ENCODE measurements around the gene ZFPM1. TPM values are rescaled to one million over a fixed set of nuclear protein-coding genes. Genes with fewer than 3 reads are reported as not detected.
"Not testable (repeated sequence)": the region's sequence is repeated elsewhere in the genome, so short reads cannot be mapped to it uniquely, and the experiment has no call there.

The ZFPM1 gene
- total RNA-seq, 1 experiment from 2014 or later, result 1.1 TPM

GRCh38 chr16:88514526-88515232, 61.6 kb downstream of the ZFPM1 start:
- H3K27me3 ChIP-seq (ENCODE audit: control insufficient read depth, insufficient read depth, low read length), result no peaks in the 10 kb centered on the region
- H3K4me3 ChIP-seq (ENCODE audit: insufficient read depth, low read depth, low read length), result no peak overlapping the region
- H3K36me3 ChIP-seq (replicated peaks; ENCODE audit: control insufficient read depth, insufficient read depth, low read length), result no peaks in the 10 kb centered on the region
- no peak for DNase-seq

GRCh38 chr16:88515371-88515770, 62.3 kb downstream of the ZFPM1 start:
- no peaks in the 10 kb centered on the region for H3K36me3 ChIP-seq (replicated peaks; ENCODE audit: control insufficient read depth, insufficient read depth, low read length)
- no peak overlapping the region for H3K4me3 ChIP-seq (ENCODE audit: insufficient read depth, low read depth, low read length)
- no peak for DNase-seq
- H3K27me3 ChIP-seq (ENCODE audit: control insufficient read depth, insufficient read depth, low read length), result no peaks in the 10 kb centered on the region

- no peak overlapping the region for H3K4me3 ChIP-seq (ENCODE audit: insufficient read depth, low read depth, low read length)
- no peak for DNase-seq
- H3K27me3 ChIP-seq (ENCODE audit: control insufficient read depth, insufficient read depth, low read length), result no peaks in the 10 kb centered on the region
- H3K36me3 ChIP-seq (replicated peaks; ENCODE audit: control insufficient read depth, insufficient read depth, low read length), result no peaks in the 10 kb centered on the region
Measured at GRCh38 chr16:88515925-88516594, 63.0 kb downstream of the ZFPM1 start.

GRCh38 chr16:88516601-88517061, 63.6 kb downstream of the ZFPM1 start:
- no peaks in the 10 kb centered on the region for H3K27me3 ChIP-seq (ENCODE audit: control insufficient read depth, insufficient read depth, low read length)
- no peak for DNase-seq
- H3K4me3 ChIP-seq (ENCODE audit: insufficient read depth, low read depth, low read length), result no peak overlapping the region
- no peaks in the 10 kb centered on the region for H3K36me3 ChIP-seq (replicated peaks; ENCODE audit: control insufficient read depth, insufficient read depth, low read length)

- H3K27me3 ChIP-seq (ENCODE audit: control insufficient read depth, insufficient read depth, low read length); H3K4me3 ChIP-seq (ENCODE audit: insufficient read depth, low read depth, low read length); H3K36me3 ChIP-seq (replicated peaks; ENCODE audit: control insufficient read depth, insufficient read depth, low read length); DNase-seq: not testable (repeated sequence)
Measured at GRCh38 chr16:88517208-88517774, 64.2 kb downstream of the ZFPM1 start.

- not testable (repeated sequence) for H3K27me3 ChIP-seq (ENCODE audit: control insufficient read depth, insufficient read depth, low read length); DNase-seq; H3K36me3 ChIP-seq (replicated peaks; ENCODE audit: control insufficient read depth, insufficient read depth, low read length); H3K4me3 ChIP-seq (ENCODE audit: insufficient read depth, low read depth, low read length)
Measured at GRCh38 chr16:88518411-88519111, 65.5 kb downstream of the ZFPM1 start.

- no peaks in the 10 kb centered on the region for H3K36me3 ChIP-seq (replicated peaks; ENCODE audit: control insufficient read depth, insufficient read depth, low read length)
- no peak for DNase-seq
- H3K4me3 ChIP-seq (ENCODE audit: insufficient read depth, low read depth, low read length), result no peak overlapping the region
- H3K27me3 ChIP-seq (ENCODE audit: control insufficient read depth, insufficient read depth, low read length), result no peaks in the 10 kb centered on the region
Measured at GRCh38 chr16:88519240-88519639, 66.2 kb downstream of the ZFPM1 start.

GRCh38 chr16:88519938-88520653, 67.0 kb downstream of the ZFPM1 start:
- H3K4me3 ChIP-seq (ENCODE audit: insufficient read depth, low read depth, low read length), result no peak overlapping the region
- H3K36me3 ChIP-seq (replicated peaks; ENCODE audit: control insufficient read depth, insufficient read depth, low read length), result no peaks in the 10 kb centered on the region
- no peaks in the 10 kb centered on the region for H3K27me3 ChIP-seq (ENCODE audit: control insufficient read depth, insufficient read depth, low read length)
- DNase-seq, result no peak

- Histone ChIP-seq H3K4me3 (ENCODE audit: insufficient read depth, low read depth, low read length) (no peak overlapping the region), H3K27me3 (ENCODE audit: control insufficient read depth, insufficient read depth, low read length) (no peaks in the 10 kb centered on the region), H3K36me3 (replicated peaks; ENCODE audit: control insufficient read depth, insufficient read depth, low read length) (no peaks in the 10 kb centered on the region)
- DNase-seq, result no peak
Measured at GRCh38 chr16:88521674-88522073, 68.6 kb downstream of the ZFPM1 start.

- H3K27me3 ChIP-seq (ENCODE audit: control insufficient read depth, insufficient read depth, low read length), result no peaks in the 10 kb centered on the region
- no peak for DNase-seq
- H3K36me3 ChIP-seq (replicated peaks; ENCODE audit: control insufficient read depth, insufficient read depth, low read length), result no peaks in the 10 kb centered on the region
- H3K4me3 ChIP-seq (ENCODE audit: insufficient read depth, low read depth, low read length), result no peak overlapping the region
Measured at GRCh38 chr16:88522276-88522949, 69.3 kb downstream of the ZFPM1 start.

GRCh38 chr16:88523309-88524161, 70.5 kb downstream of the ZFPM1 start:
- DNase-seq, result no peak
- H3K4me3 ChIP-seq (ENCODE audit: insufficient read depth, low read depth, low read length), result no peak overlapping the region
- no peaks in the 10 kb centered on the region for H3K27me3 ChIP-seq (ENCODE audit: control insufficient read depth, insufficient read depth, low read length)
- H3K36me3 ChIP-seq (replicated peaks; ENCODE audit: control insufficient read depth, insufficient read depth, low read length), result no peaks in the 10 kb centered on the region

- no peak for DNase-seq
- H3K36me3 ChIP-seq (replicated peaks; ENCODE audit: control insufficient read depth, insufficient read depth, low read length), result no peaks in the 10 kb centered on the region
- no peaks in the 10 kb centered on the region for H3K27me3 ChIP-seq (ENCODE audit: control insufficient read depth, insufficient read depth, low read length)
- no peak overlapping the region for H3K4me3 ChIP-seq (ENCODE audit: insufficient read depth, low read depth, low read length)
Measured at GRCh38 chr16:88524274-88524972, 71.3 kb downstream of the ZFPM1 start.
